GM23338 (cell line): ENCODE measurements around the gene NEMP2. TPM values are rescaled to one million over a fixed set of nuclear protein-coding genes. Genes with fewer than 3 reads are reported as not detected.

Experiments
- ATAC-seq: fragments of 200-7000 bp; cut with Tn5 transposase; 3 replicates; pipeline ENCODE4 v1.9.1; 2020
- DNase-seq: peaks from one replicate; pipeline ENCODE4 v3.0.0-alpha.2; 2015; ENCODE audit warnings: low spot score
- H2AFZ ChIP-seq: fragments of 200-600 bp; sonication (generic); 2 replicates; pipeline ENCODE4 v1.8.0; 2016; ENCODE audit warnings: antibody characterized with exemption, mild to moderate bottlenecking, moderate library complexity
- H3F3A ChIP-seq: fragments of 200-600 bp; sonication (generic); replicated peaks from 2 replicates; pipeline ENCODE4 v1.8.0; 2017; ENCODE audit warnings: antibody characterized with exemption, mixed run types, low read depth
- H3K27ac ChIP-seq: fragments of 200-600 bp; sonication (generic); 2 replicates; pipeline ENCODE4 v1.6.1; 2016; ENCODE audit warnings: low read depth
- H3K27me3 ChIP-seq: fragments of 200-600 bp; sonication (generic); 2 replicates; pipeline ENCODE4 v1.8.0; 2016; ENCODE audit warnings: mild to moderate bottlenecking, mixed run types, moderate library complexity; ENCODE audit not compliant: insufficient read depth
- H3K36me3 ChIP-seq: fragments of 200-600 bp; sonication (generic); 2 replicates; pipeline ENCODE4 v1.8.0; 2016; ENCODE audit warnings: mild to moderate bottlenecking; ENCODE audit not compliant: insufficient read depth
- H3K4me1 ChIP-seq: fragments of 200-600 bp; sonication (generic); 2 replicates; pipeline ENCODE4 v1.8.0; 2016; ENCODE audit warnings: mild to moderate bottlenecking, moderate library complexity; ENCODE audit not compliant: insufficient read depth
- H3K4me2 ChIP-seq: fragments of 200-600 bp; sonication (generic); 2 replicates; pipeline ENCODE4 v1.7.1; 2017; ENCODE audit warnings: mixed run types
- H3K4me3 ChIP-seq: fragments of 200-600 bp; sonication (generic); 2 replicates; pipeline ENCODE4 v1.6.1; 2016; ENCODE audit warnings: mixed run types
- H3K79me2 ChIP-seq: fragments of 200-600 bp; sonication (generic); replicated peaks from 2 replicates; pipeline ENCODE4 v1.8.0; 2017; ENCODE audit warnings: mild to moderate bottlenecking; ENCODE audit not compliant: insufficient read depth
- H3K9me2 ChIP-seq: fragments of 200-600 bp; sonication (generic); 2 replicates; pipeline ENCODE4 v1.8.0; 2017; ENCODE audit not compliant: insufficient read depth
- H4K20me1 ChIP-seq: fragments of 200-600 bp; sonication (generic); replicated peaks from 2 replicates; pipeline ENCODE4 v1.8.0; 2017; ENCODE audit warnings: mild to moderate bottlenecking; ENCODE audit not compliant: insufficient read depth
- H3K27ac Mint-ChIP-seq: 2 replicates; pipeline ENCODE4 v1.8.0; 2020; ENCODE audit warnings: inconsistent platforms, mild to moderate bottlenecking, moderate library complexity, mixed read lengths
- H3K27me3 Mint-ChIP-seq: 3 replicates; pipeline ENCODE4 v1.8.0; 2022; ENCODE audit warnings: low read depth, mild to moderate bottlenecking, moderate library complexity, mixed read lengths, inconsistent platforms; ENCODE audit not compliant: insufficient read depth, poor library complexity
- H3K36me3 Mint-ChIP-seq: 3 replicates; pipeline ENCODE4 v1.8.0; 2021; ENCODE audit warnings: low read depth, mild to moderate bottlenecking, inconsistent platforms, moderate library complexity, mixed read lengths
- H3K4me1 Mint-ChIP-seq: 3 replicates; pipeline ENCODE4 v1.8.0; 2020; ENCODE audit warnings: mild to moderate bottlenecking, inconsistent platforms, mixed read lengths
- H3K4me3 Mint-ChIP-seq: 3 replicates; pipeline ENCODE4 v1.8.0; 2021; ENCODE audit warnings: moderate library complexity, mild to moderate bottlenecking, inconsistent platforms, mixed read lengths
- H3K9me3 Mint-ChIP-seq: 3 replicates; pipeline ENCODE4 v1.8.0; 2020; ENCODE audit warnings: moderate library complexity, mild to moderate bottlenecking, inconsistent platforms, mixed read lengths
- CREB1 ChIP-seq: fragments of 250-450 bp; sonication (Bioruptor Pico); IDR thresholded peaks from 2 replicates; pipeline ENCODE4 v1.5.0; 2020; ENCODE audit warnings: low read depth, mild to moderate bottlenecking, moderate library complexity
- CTCF ChIP-seq, 2 experiments: fragments of 200-600 bp in 1 of 2; sonication (generic) in 1 of 2; conservative IDR thresholded peaks; 2 replicates each; pipeline versions ENCODE4 v1.5.1 to v1.6.1; 2016 to 2017; ENCODE audit warnings: antibody characterized with exemption in 2 of 2, low read depth in 2 of 2, mild to moderate bottlenecking in 2 of 2, moderate library complexity in 1 of 2
- ETS1 ChIP-seq: IDR thresholded peaks from 2 replicates; pipeline ENCODE4 v1.6.1; 2016; ENCODE audit warnings: antibody characterized with exemption
- EZH2 ChIP-seq: fragments of 200-600 bp; sonication (generic); IDR thresholded peaks from one replicate; pipeline ENCODE4 v1.8.0; 2017; ENCODE audit warnings: antibody characterized with exemption, mild to moderate bottlenecking, low read depth; ENCODE audit not compliant: unreplicated experiment
- EZH2phosphoT487 ChIP-seq: fragments of 200-600 bp; sonication (generic); IDR thresholded peaks from one replicate; pipeline ENCODE4 v1.8.1; 2018; ENCODE audit warnings: antibody characterized with exemption; ENCODE audit not compliant: unreplicated experiment
- JUNB ChIP-seq: IDR thresholded peaks from one replicate; pipeline ENCODE4 v1.6.1; 2016; ENCODE audit warnings: antibody characterized with exemption; ENCODE audit not compliant: unreplicated experiment
- NANOG ChIP-seq: IDR thresholded peaks from 2 replicates; pipeline ENCODE4 v1.6.1; 2016; ENCODE audit warnings: antibody characterized with exemption, borderline replicate concordance
- POLR2AphosphoS5 ChIP-seq: IDR thresholded peaks from 2 replicates; pipeline ENCODE4 v1.6.1; 2016; ENCODE audit warnings: antibody characterized with exemption, low read depth
- REST ChIP-seq: IDR thresholded peaks from one replicate; pipeline ENCODE4 v1.6.1; 2018; ENCODE audit warnings: antibody characterized with exemption; ENCODE audit not compliant: unreplicated experiment
- STAT1 ChIP-seq: IDR thresholded peaks from one replicate; pipeline ENCODE4 v1.6.1; 2016; ENCODE audit warnings: antibody characterized with exemption; ENCODE audit not compliant: unreplicated experiment
- ZNF114 ChIP-seq: fragments of 250-450 bp; sonication (Bioruptor Pico); IDR thresholded peaks from 2 replicates; pipeline ENCODE4 v1.5.0; 2020; ENCODE audit warnings: mild to moderate bottlenecking, moderate library complexity
- ZNF331 ChIP-seq: fragments of 250-450 bp; sonication (Bioruptor Pico); IDR thresholded peaks from 2 replicates; pipeline ENCODE4 v1.5.0; 2020; ENCODE audit warnings: low read depth, mild to moderate bottlenecking, moderate library complexity
- ZNF462 ChIP-seq: fragments of 250-450 bp; sonication (Bioruptor Pico); IDR thresholded peaks from 2 replicates; pipeline ENCODE4 v1.5.0; 2020; ENCODE audit warnings: mild to moderate bottlenecking, moderate library complexity
- polyA plus RNA-seq: library from polyadenylated mRNA; unstranded; fragments of >200 nt; fragmentation: Nextera tagmentation; extraction: Ambion mirVana; gene quantifications from 2 replicates; pipeline ENCODE4 v1.2.1, GENCODE V29; 2016
- total RNA-seq: library from RNA; depleted of rRNA; stranded (reverse); fragments of >200 nt; shearing (Covaris generic); gene quantifications from 2 replicates; pipeline ENCODE4 v1.2.3, GENCODE V29; 2014

Gene NEMP2
- total and polyA plus RNA-seq, 2 experiments from 2014 or later, result 1.2 to 4.0 TPM

- Histone ChIP-seq H3K4me3 (no peak overlapping the region), H2AFZ (no peak overlapping the region), H3K9me2 (no peaks in the 10 kb centered on the region), H3F3A (peaks cover 4% of the 10 kb centered on the region; the same call in 1 of the 2 replicates), H4K20me1 (no peaks in the 10 kb centered on the region), H3K4me1 (peaks cover 25% of the 10 kb centered on the region), H3K27me3 (no peaks in the 10 kb centered on the region), H3K27ac (no peak overlapping the region), H3K4me2 (no peak overlapping the region), H3K36me3 (peaks cover 12% of the 10 kb centered on the region; the same call in 1 of the 2 replicates), H3K79me2 (no peaks in the 10 kb centered on the region)
- Mint-ChIP-seq H3K36me3 (peaks cover 51% of the 10 kb centered on the region), H3K27ac (no peak overlapping the region), H3K9me3 (peaks cover 54% of the 10 kb centered on the region), H3K4me1 (peaks cover 18% of the 10 kb centered on the region), H3K4me3 (no peak overlapping the region), H3K27me3 (peaks cover 13% of the 10 kb centered on the region)
- no peak for ATAC-seq
- TF ChIP-seq STAT1, result no peak
- TF ChIP-seq ZNF114 (CRISPR knock-in tag), result no peak
- no peak for TF ChIP-seq ETS1
- TF ChIP-seq JUNB, result no peak
- TF ChIP-seq ZNF462 (CRISPR knock-in tag), result no peak
- TF ChIP-seq ZNF331 (CRISPR knock-in tag), result no peak
- TF ChIP-seq CTCF (conservative IDR thresholded peaks at IDR 0.05; ENCODE audit: low read depth in 2 of 2), result no peak
- no peak for TF ChIP-seq NANOG
- no peak for TF ChIP-seq EZH2
- TF ChIP-seq CREB1 (CRISPR knock-in tag), result no peak
- no peak for TF ChIP-seq EZH2phosphoT487
- no peak for TF ChIP-seq REST
- no peak for TF ChIP-seq POLR2AphosphoS5
- DNase-seq, result no peak
Observed at GRCh38 chr2:190537765-190538164, 3.2 kb upstream of the NEMP2 start.
